ENCODE results near the gene TRIO. TPM values are rescaled to one million over a fixed set of nuclear protein-coding genes. Genes with fewer than 3 reads are reported as not detected.

The TRIO gene
- total and polyA plus RNA-seq, 2 donors (not counting 3 experiments of a cell fraction or from before 2014, with no cell fraction given) = 82.9 to 248 TPM

GRCh38 chr5:14178091-14178490 is 34.9 kb downstream of the TRIO start:
- Histone ChIP-seq H4K20me1 (replicated peaks; ENCODE audit: control insufficient read depth, extremely low read depth, insufficient read depth, low read length) (peaks cover 8% of the 10 kb centered on the region), H3K9me1 (replicated peaks; ENCODE audit: control insufficient read depth, extremely low read depth, insufficient read depth, low read length) (no peaks in the 10 kb centered on the region), H3K36me3 (ENCODE audit: control insufficient read depth in 2 of 2, extremely low read depth in 1 of 2, insufficient read depth in 2 of 2, low read length in 2 of 2) (no peaks in the 10 kb centered on the region), H3K27ac (ENCODE audit: insufficient read depth, low read depth, low read length) (no peak overlapping the region), H3K9ac (replicated peaks; ENCODE audit: extremely low read depth, insufficient read depth, low read length) (no peak overlapping the region), H3K9me3 (replicated peaks; ENCODE audit: control insufficient read depth, insufficient read depth, low read length) (no peaks in the 10 kb centered on the region), H3K79me2 (ENCODE audit: control insufficient read depth, insufficient read depth, low read length) (peaks cover 99% of the 10 kb centered on the region), H3K27me3 (ENCODE audit: control insufficient read depth in 2 of 2, insufficient read depth in 2 of 2, low read length in 2 of 2) (no peaks in the 10 kb centered on the region), H3K4me2 (ENCODE audit: insufficient read depth, low read length) (no peak overlapping the region), H2AFZ (ENCODE audit: low read depth, low read length) (no peak overlapping the region), H3K4me3 (replicated peaks in 1 of 3; ENCODE audit: insufficient read depth in 1 of 3, low read depth in 1 of 3, low read length in 3 of 3) (no peak overlapping the region), H3K4me1 (ENCODE audit: control insufficient read depth, extremely low read depth, insufficient read depth, low read length) (peaks cover 29% of the 10 kb centered on the region)
- POLR2A ChIA-PET = no interaction called here
- no peak for TF ChIP-seq MYC (IDR thresholded peaks at IDR 0.05; ENCODE audit: low read depth, low read length)
- TF ChIP-seq POLR2AphosphoS5 (IDR thresholded peaks at IDR 0.05; ENCODE audit: insufficient read depth, low read depth, low read length) = no peak
- no peak for TF ChIP-seq EZH2 (IDR thresholded peaks at IDR 0.05; ENCODE audit: borderline replicate concordance, low read depth, low read length, severe bottlenecking)
- no peak for TF ChIP-seq FOS (IDR thresholded peaks at IDR 0.05; ENCODE audit: borderline replicate concordance, insufficient read depth, low read length)
- TF ChIP-seq, protein P1, sequence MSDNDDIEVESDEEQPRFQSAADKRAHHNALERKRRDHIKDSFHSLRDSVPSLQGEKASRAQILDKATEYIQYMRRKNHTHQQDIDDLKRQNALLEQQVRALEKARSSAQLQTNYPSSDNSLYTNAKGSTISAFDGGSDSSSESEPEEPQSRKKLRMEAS (IDR thresholded peaks at IDR 0.05; ENCODE audit: insufficient read depth, insufficient read length) = no peak
- no peak for TF ChIP-seq JUN (IDR thresholded peaks at IDR 0.05; ENCODE audit: borderline replicate concordance, insufficient read depth, insufficient read length, low read depth)
- no peak for TF ChIP-seq POLR2A (IDR thresholded peaks at IDR 0.05; ENCODE audit: low read depth, low read length)
- TF ChIP-seq CTCF (IDR thresholded peaks at IDR 0.05; ENCODE audit: extremely low read depth in 1 of 2, insufficient read depth in 1 of 2, low read depth in 1 of 2, low read length in 2 of 2) = no peak
- no peak for TF ChIP-seq GATA2 (IDR thresholded peaks at IDR 0.05; ENCODE audit: insufficient read depth, insufficient read length, low read depth, low read length)
- dilution Hi-C loops (cut with MboI; ENCODE audit: extremely low pct_ligation_motif_present, low sequenced_read_pairs) = no loop called here
- DNase-seq (ENCODE audit: low read depth, low spot score) (no peak), FAIRE-seq (no peak)
- intact Hi-C loops (cut with micrococcal nuclease) = no loop called here
- CTCF ChIA-PET = interaction anchor here (2.1 kb wide), 1 partner anchor 13 kb away, joined by 6 read pairs; no protein-coding TSS in a partner anchor
- no TSS peak for BruUV-seq (replicated peaks)
